Heart left ventricle (tissue), 13 donors: ENCODE data around the gene MKLN1.

Experiments
- CTCF ChIP-seq, 12 donors: fragments of 200-600 bp; sonication (generic) in 4 of 12; IDR thresholded peaks; one replicate each; pipeline versions ENCODE4 v1.5.0 to v1.8.0; 2018 to 2022; ENCODE audit warnings: antibody characterized with exemption in 12 of 12, mild to moderate bottlenecking in 5 of 12
- POLR2A ChIP-seq, 2 donors: fragments of 450-650 bp; IDR thresholded peaks; one replicate each; pipeline ENCODE4 v1.6.1; 2017; ENCODE audit warnings: antibody characterized with exemption in 2 of 2, mild to moderate bottlenecking in 2 of 2, moderate library complexity in 2 of 2
- donor health status: ischemic (EF 13 %, LVEDD 7.1; RV severe dilation, severe dysfunction).
- donor health status: DM: no; HTN: yes; CAD: no.
- donor health status: DM: no; HTN: no; CAD: no.
- donor health status: ischemic (EF 25% LVEDD 6.9; RV normal size, moderate dysfunction).
- donor health status: ischemic (EF 25% LVEDD 5.7; RV mildly dilated, moderate dysfunction).
- donor health status: ischemic (EF 35%, LVEDD 5.7; RV mildly dilated, moderate dysfunction).
- donor health status: nonischemic (EF 11% LVEDD 7.7; RV severe dilation, severe dysfunction).
- donor health status: DM: yes; HTN: yes; CAD: no.
- donor health status: PGD.
- donor health status: ischemic (EF 29% LVEDD 5.4; RV normal size, mild dysfunction).
- donor health status: nonischemic (EF 23%, LVEDD 6.1; RV moderate dilation, normal function).

GRCh38 chr7:131329176-131329570 is 1.5 kb downstream of the MKLN1 start:
- TF ChIP-seq CTCF (IDR thresholded peaks at IDR 0.05) (no peak), POLR2A (IDR thresholded peaks at IDR 0.05) (no peak)
